Chondrocyte (in vitro differentiated cells): Measurements from ENCODE around the gene GABARAPL2. TPM values are rescaled to one million over a fixed set of nuclear protein-coding genes. Genes with fewer than 3 reads are reported as not detected.

Source experiments
- DNase-seq: peaks from one replicate; pipeline ENCODE4 v3.0.0; 2021; ENCODE audit warnings: mixed read lengths, low spot score
- H3K27ac Mint-ChIP-seq: one replicate; pipeline ENCODE4 v1.8.0; 2021; ENCODE audit warnings: mild to moderate bottlenecking, moderate library complexity, mixed read lengths; ENCODE audit not compliant: unreplicated experiment
- H3K27me3 Mint-ChIP-seq: 2 replicates; pipeline ENCODE4 v1.8.0; 2021; ENCODE audit warnings: low read depth, mixed read lengths
- H3K36me3 Mint-ChIP-seq: 2 replicates; pipeline ENCODE4 v1.8.0; 2021; ENCODE audit warnings: low read depth, mixed read lengths
- H3K4me1 Mint-ChIP-seq: 2 replicates; pipeline ENCODE4 v1.8.0; 2021; ENCODE audit warnings: low read depth, mild to moderate bottlenecking, mixed read lengths
- H3K4me3 Mint-ChIP-seq: one replicate; pipeline ENCODE4 v1.8.0; 2021; ENCODE audit warnings: mild to moderate bottlenecking, moderate library complexity, mixed read lengths; ENCODE audit not compliant: unreplicated experiment
- H3K9me3 Mint-ChIP-seq: 2 replicates; pipeline ENCODE4 v1.8.0; 2021; ENCODE audit warnings: low read depth, mixed read lengths
- CTCF ChIP-seq: fragments of 200-600 bp; sonication (generic); IDR thresholded peaks from 2 replicates; pipeline ENCODE4 v1.5.0; 2021; ENCODE audit warnings: antibody characterized with exemption, mild to moderate bottlenecking, moderate library complexity
- total RNA-seq: library from RNA; stranded (reverse); gene quantifications from 3 replicates; pipeline ENCODE4 v1.2.1, GENCODE V29; 2021

Gene GABARAPL2
- total RNA-seq, 1 donor from 2014 or later, result 64.5 TPM

GRCh38 chr16:75620326-75621169 lies 54.4 kb downstream of the GABARAPL2 start:
- no peak for DNase-seq
- Mint-ChIP-seq H3K27ac (no peak overlapping the region), H3K4me3 (no peak overlapping the region), H3K27me3 (no peaks in the 10 kb centered on the region), H3K9me3 (no peaks in the 10 kb centered on the region), H3K4me1 (peaks cover 27% of the 10 kb centered on the region), H3K36me3 (peaks cover 22% of the 10 kb centered on the region)
- no peak for TF ChIP-seq CTCF

- Mint-ChIP-seq H3K9me3 (no peaks in the 10 kb centered on the region), H3K4me1 (peaks cover 27% of the 10 kb centered on the region), H3K36me3 (peaks cover 26% of the 10 kb centered on the region), H3K27ac (no peak overlapping the region), H3K27me3 (no peaks in the 10 kb centered on the region), H3K4me3 (no peak overlapping the region)
- TF ChIP-seq CTCF, result peak; percentile 79
- no peak for DNase-seq
Measured at GRCh38 chr16:75621170-75621477, 54.9 kb downstream of the GABARAPL2 start.

GRCh38 chr16:75622761-75623605 lies 56.8 kb downstream of the GABARAPL2 start, which contains the start of gene ADAT1:
Gene ADAT1 (minus strand): TSS chr16:75623281. CDS start chr16:75620799, 2,482 bp downstream.
- Mint-ChIP-seq H3K36me3 (peaks cover 28% of the 10 kb centered on the region), H3K9me3 (no peaks in the 10 kb centered on the region), H3K27ac (peak within 1 kb of the TSS; percentile 99), H3K4me1 (peaks cover 27% of the 10 kb centered on the region), H3K4me3 (peak within 1 kb of the TSS; percentile 98), H3K27me3 (no peaks in the 10 kb centered on the region)
- DNase-seq, result peak; percentile 99
- TF ChIP-seq CTCF, result no peak

GRCh38 chr16:75624921-75625334 lies 58.7 kb downstream of the GABARAPL2 start:
- Mint-ChIP-seq H3K4me1 (peaks cover 27% of the 10 kb centered on the region), H3K27me3 (no peaks in the 10 kb centered on the region), H3K4me3 (no peak overlapping the region), H3K9me3 (no peaks in the 10 kb centered on the region), H3K36me3 (peaks cover 31% of the 10 kb centered on the region), H3K27ac (no peak overlapping the region)
- DNase-seq, result no peak
- no peak for TF ChIP-seq CTCF

DNA sequence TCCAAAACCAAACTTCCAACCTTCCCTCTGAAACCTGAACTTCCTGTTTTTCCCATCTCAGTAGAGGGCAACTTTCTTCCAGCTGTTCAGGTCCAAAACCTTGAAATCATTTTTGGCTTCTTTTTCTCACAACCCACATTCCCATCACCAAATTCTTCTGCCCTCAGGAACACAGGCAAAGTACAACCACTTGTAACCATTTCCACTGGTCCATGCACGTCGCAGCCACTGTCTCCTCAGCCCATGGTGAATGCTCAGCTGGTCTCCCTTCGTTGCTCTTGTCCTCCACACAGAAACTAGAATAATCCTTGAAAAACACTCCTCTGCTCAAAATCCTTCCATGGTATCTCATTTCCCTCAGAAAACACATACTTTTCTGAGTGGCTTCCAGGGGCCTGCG lies 60.6 kb downstream of the GABARAPL2 start:
- no peak overlapping the region for H3K4me3 Mint-ChIP-seq
- H3K27ac Mint-ChIP-seq, result no peak overlapping the region
- DNase-seq, result no peak
- TF ChIP-seq CTCF, result no peak
- H3K36me3 Mint-ChIP-seq, result peaks cover 37% of the 10 kb centered on the region
- no peaks in the 10 kb centered on the region for H3K27me3 Mint-ChIP-seq
- H3K9me3 Mint-ChIP-seq, result no peaks in the 10 kb centered on the region
- H3K4me1 Mint-ChIP-seq, result peaks cover 10% of the 10 kb centered on the region
